ENCODE data around the gene BTRC.
"Not testable (repeated sequence)": the region's sequence is repeated elsewhere in the genome, so short reads cannot be mapped to it uniquely, and the experiment has no call there.

Gene BTRC

GRCh38 chr10:101569622-101570427, 215.9 kb downstream of the BTRC start:
- peak; percentile 54 for DNase-seq

- DNase-seq, result peak; percentile 30
These were observed 216.7 kb downstream of the BTRC start for GRCh38 chr10:101570428-101571270.

DNA sequence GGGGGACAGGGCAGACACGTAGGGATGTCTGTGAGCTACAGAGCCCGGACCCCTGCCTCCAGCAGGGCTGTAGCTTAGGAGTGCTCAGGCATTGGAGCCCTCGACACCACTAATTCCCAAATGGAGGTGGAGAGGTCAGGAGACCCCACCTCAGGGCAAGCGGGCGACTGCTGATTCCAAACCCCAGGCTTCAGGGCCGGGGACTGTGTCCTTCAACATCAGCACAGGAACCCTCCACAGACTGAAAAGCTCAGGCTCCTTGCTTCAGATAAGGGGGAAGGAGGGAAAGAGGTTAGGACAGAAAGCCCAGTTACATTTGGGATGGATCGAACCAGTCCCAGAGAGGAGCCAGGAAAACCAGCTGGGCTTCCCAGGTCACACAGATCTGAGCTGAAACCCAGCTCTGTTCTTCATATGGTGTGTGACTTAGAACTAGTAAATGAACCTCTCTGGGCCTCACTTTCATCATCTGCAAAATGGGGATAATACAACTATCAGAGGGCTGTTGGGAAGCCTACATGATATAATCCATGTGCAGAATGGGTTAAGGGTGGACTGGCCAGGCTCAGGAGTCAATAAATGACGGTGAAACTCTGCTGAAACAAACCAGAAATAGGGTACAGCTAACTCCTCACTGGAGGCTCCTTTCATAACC, 217.4 kb downstream of the BTRC start:
- no peak for DNase-seq

GRCh38 chr10:101572126-101572525, 218.2 kb downstream of the BTRC start:
- DNase-seq, result no peak

GRCh38 chr10:101572785-101573184, 218.8 kb downstream of the BTRC start:
- no peak for DNase-seq

- DNase-seq, result no peak
These were observed 220.2 kb downstream of the BTRC start for GRCh38 chr10:101573885-101574753.

DNA sequence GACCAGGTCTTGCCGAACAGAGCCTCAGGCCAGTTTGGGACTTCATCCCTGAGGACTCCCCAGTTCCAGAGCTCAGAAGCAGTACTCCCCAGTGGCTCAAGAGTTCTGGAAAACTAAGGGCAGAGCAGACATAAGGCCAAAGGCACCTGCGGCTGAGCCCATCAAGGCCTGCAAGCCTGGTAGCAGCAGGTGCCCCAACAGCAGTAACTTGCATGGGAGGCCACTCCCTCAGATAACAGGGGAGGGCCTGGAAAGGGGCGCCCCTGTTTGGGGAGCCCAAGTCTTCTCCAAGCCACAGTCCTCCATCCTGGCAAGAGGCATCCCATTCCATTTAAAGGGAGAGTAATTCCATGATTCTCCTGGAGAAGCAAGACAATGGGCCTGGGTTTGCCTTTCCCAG, 221.1 kb downstream of the BTRC start:
- DNase-seq, result no peak

GRCh38 chr10:101575580-101576210, 221.7 kb downstream of the BTRC start:
- no peak for DNase-seq

GRCh38 chr10:101576211-101576863, 222.4 kb downstream of the BTRC start:
- DNase-seq, result no peak

DNA sequence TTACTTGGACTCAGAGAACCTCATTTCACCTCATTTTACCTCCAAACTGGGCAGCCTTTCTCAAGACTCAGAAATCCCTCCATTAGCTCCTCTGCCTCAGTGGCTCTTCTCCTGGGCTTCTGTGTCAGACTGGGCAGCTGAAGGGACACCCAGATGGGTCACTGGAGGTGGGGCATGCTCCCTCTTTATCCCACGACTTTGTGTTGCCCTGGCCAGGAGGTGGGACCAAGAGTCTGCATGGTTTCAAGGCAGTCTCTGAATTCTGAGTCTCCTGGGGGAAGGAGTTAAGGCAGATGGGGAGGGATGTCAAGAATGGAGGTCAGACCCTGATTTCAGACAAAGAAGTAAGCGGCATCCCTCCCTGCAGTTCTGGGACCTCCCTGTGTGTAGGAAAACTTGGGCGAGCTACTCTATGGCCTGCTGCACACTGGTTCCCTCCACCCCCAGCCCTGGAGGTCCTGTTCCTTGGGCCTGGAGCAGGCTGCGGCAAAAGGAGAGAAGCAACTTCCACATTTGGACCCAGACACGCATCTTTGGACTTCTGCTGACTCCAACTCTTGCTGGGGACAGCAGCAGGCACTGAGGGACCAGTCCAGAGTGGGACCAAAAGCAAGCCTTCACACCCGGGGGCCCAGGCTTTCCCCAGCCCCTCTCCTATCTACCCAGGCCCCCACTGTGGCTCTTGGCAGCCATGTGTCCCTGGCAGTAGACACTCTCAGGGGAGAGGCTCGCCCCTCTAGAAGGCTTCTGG, 223.3 kb downstream of the BTRC start:
- DNase-seq, result no peak

DNA sequence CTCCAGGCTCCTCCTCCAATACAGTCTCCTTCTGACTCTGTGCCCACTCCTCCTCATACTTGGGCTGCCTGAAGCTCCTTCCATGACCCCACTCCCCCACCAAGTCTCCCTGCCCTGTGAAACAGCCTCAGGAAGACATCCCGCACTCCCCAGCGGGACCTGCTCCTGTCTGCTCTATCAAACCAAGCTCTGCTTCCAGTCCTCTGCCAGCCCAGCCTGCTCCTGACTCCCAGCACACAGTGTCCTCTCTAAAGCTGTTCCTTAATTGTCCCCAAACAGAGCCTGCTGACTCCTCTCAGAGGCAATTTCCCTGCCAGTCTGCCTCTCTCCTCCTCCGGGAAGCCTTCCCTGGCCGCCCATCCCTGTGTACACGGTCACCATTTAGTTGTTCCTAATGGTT, 224.2 kb downstream of the BTRC start:
- no peak for DNase-seq

- no peak for DNase-seq
These were observed 225.0 kb downstream of the BTRC start for GRCh38 chr10:101578803-101579515.

DNA sequence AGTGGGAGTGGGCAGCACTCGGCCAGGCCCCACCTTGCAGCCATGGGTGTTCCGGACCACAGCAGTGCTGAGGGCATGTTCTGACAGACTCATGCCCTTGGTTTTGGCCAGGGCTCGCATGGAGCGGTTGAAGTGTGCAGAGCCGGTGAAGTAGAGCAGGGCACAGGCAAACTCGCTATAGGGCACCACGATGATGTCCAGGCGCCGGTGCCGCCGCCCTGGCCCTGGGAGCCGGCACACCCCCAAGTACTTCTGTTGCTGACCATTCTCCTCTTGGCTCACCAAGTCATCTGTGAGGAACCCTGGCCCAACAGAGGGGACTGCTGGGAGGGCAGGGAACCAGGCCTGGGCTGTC, 225.5 kb downstream of the BTRC start:
- DNase-seq, result no peak

GRCh38 chr10:101580486-101581399, 226.8 kb downstream of the BTRC start:
- no peak for DNase-seq

DNA sequence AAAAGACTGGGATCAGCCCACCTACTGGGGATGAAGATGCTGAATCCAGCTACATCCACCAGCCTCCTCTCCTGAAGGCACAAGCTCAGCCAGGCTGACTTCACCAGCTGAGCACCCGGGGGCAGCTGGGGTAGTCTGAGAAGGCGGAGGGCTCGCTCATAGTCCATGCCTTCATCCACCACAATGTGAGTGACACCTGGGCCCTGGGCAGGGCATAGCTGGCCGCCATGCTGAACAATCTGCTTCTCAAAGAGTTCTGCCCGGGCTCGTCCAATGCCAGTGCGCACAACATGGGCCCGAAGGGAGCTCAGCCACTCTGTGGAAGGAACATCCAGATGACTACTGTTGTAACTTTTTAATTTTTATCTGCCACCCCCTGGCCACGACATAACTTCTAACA, 231.9 kb downstream of the BTRC start:
- DNase-seq, result no peak

DNA sequence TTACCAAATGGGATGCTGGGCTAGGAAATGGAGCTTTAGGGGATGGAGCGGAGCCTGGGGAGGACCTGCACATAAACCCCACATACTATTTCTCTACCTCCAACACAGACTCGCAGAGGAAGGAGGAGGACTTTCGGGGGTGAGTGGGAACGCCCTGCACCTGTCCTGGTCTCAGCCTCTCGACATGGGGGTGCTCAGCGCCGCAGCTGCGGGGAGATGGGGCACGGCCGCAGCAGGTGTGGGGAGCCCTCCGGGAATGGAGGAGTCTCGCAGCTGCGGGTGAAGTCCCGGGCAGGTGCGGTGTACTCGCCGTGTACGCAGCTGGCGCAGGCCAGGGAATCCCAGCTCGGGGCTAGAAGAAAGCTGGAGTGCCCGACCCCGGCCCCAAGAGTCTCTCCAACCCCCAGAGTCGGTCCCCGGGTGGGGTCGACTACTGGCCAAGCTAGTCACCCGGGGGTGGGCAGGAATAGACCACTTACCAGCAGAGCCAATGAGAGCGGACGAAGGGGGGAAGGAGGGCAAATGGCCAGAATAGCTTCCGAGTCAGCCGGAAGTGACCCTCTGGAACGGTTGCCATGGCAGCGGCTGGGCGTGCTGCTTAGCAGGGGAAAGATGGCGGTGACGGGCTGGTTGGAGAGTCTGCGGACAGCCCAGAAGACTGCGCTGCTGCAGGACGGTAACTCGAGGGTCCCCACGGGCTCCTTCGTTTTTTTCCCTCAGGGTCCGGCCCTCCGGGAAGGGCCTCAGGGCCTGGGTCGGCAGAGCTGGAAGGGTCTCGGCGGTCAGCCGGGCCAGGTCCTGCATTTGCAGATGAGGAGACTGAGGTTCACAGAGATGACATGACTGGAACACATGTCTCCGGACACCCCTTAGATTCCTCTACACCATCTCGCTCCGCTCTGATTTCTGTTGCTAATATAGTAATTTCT, 234.0 kb downstream of the BTRC start, which contains the start of the genes DPCD and POLL:
DPCD (plus strand) TSS at position 597 of the 929 bp plus-strand sequence; CDS start at position 613, 16 bp downstream.
POLL (minus strand) TSS at position 533 of the 929 bp plus-strand sequence. CDS start 897 bp downstream, outside the sequence.
- peak; percentile 74 for DNase-seq

DNA sequence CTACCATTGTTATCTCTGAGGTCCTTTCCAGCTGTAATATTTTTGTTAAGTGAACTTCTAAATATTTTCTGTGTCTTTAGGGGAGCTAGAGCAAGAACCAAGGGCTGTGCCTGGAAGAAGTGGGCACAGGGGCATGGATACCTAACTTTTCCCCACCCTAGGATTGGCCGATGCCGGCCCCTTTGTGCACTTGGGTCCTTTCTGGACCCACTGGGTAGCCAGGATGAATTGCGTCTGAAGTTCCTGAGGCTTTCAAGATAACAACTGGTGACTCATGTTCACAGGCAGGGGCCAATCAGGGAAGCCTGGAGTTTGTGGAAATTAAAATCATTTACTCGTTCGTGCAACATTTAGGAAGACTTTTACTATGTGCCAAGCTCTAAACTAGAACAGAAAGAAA, 234.9 kb downstream of the BTRC start:
- no peak for DNase-seq

DNA sequence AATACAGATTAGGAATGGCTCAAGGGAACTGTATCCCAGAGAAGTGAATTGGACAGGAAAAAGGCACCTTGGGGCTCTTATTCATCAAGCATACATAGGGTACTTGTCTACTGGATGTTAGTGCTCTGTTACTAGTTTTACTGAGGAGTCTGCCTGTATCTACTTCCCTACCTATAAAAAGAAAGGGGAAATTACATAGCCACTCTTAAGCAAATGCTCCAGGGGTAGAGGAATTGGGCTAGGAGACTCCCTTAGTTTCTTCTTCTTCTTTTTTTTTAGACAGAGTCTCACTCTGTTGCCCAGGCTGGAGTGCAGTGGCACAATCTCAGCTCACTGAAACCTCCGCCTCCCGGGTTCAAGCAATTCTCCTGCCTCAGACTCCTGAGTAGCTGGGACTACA, 239.4 kb downstream of the BTRC start:
- not testable (repeated sequence) for DNase-seq

Measured in NCI-H1694 treated with DMSO at 0.1 percent for 48 hours (cell line).